Uterus (tissue), 4 donors: ENCODE results near the gene HLA-DQA1. TPM values are rescaled to one million over a fixed set of nuclear protein-coding genes. Genes with fewer than 3 reads are reported as not detected.

Experiments
- DNase-seq, 2 donors: peaks; one replicate each; pipeline ENCODE4 v3.0.0-alpha.2; 2019 to 2020
- H3K27ac ChIP-seq, 2 donors: fragments of 200-600 bp; sonication (generic); 1 replicate in 1 of 2; 2 replicates in 1 of 2; pipeline ENCODE4 v1.5.1; 2016 to 2018
- H3K27me3 ChIP-seq, 2 donors: fragments of 200-600 bp; sonication (generic); one replicate each; pipeline ENCODE4 v1.5.1; 2018 to 2019; ENCODE audit warnings: control low read depth in 1 of 2
- H3K36me3 ChIP-seq, 2 donors: fragments of 200-600 bp; sonication (generic); one replicate each; pipeline ENCODE4 v1.5.1; 2019; ENCODE audit warnings: control low read depth in 1 of 2
- H3K4me1 ChIP-seq, 2 donors: fragments of 200-600 bp; sonication (generic); one replicate each; pipeline ENCODE4 v1.5.1; 2018 to 2019; ENCODE audit warnings: control low read depth in 1 of 2
- H3K4me3 ChIP-seq, 2 donors: fragments of 200-600 bp; sonication (generic); 1 replicate in 1 of 2; 2 replicates in 1 of 2; pipeline ENCODE4 v1.5.1; 2018 to 2019; ENCODE audit warnings: mild to moderate bottlenecking in 1 of 2
- H3K9me3 ChIP-seq, 2 donors: fragments of 200-600 bp; sonication (generic); one replicate each; pipeline ENCODE4 v1.5.1; 2019; ENCODE audit warnings: control low read depth in 1 of 2
- CTCF ChIP-seq, 4 experiments: fragments of 200-600 bp in 2 of 4; fragments of 450-650 bp in 2 of 4; sonication (generic) in 2 of 4; IDR thresholded peaks; one replicate each; pipeline ENCODE4 v1.5.1; 2016 to 2019; ENCODE audit warnings: antibody characterized with exemption in 4 of 4, mild to moderate bottlenecking in 2 of 4, moderate library complexity in 1 of 4
- POLR2A ChIP-seq, 2 donors: fragments of 450-650 bp; IDR thresholded peaks; one replicate each; pipeline ENCODE4 v1.6.1; 2016; ENCODE audit warnings: antibody characterized with exemption in 2 of 2, mild to moderate bottlenecking in 1 of 2, moderate library complexity in 1 of 2
- intact Hi-C: fragments of 100-400 bp; cut with DNase I; formaldehyde crosslinking; loops from one replicate; pipeline ENCODE4 v1.15.1; 2023; ENCODE audit warnings: low total_unique reads
- total RNA-seq, 4 donors: library from RNA; depleted of rRNA in 3 of 4; stranded (reverse); fragments of >200 nt in 3 of 4; gene quantifications; one replicate each; pipeline versions ENCODE4 v1.1.0 to v1.2.4, GENCODE V29; 2014 to 2023
- donor health status: DM: yes; HTN: yes; CAD: no.

Gene HLA-DQA1
- total RNA-seq, 4 donors from 2014 or later, result 3.8 to 41.8 (median 22.7) TPM

GRCh38 chr6:32613475-32613874 is 23.7 kb upstream of the HLA-DQA1 start:
- Histone ChIP-seq H3K4me1 (no peaks in the 10 kb centered on the region), H3K36me3 (no peaks in the 10 kb centered on the region), H3K27me3 (no peaks in the 10 kb centered on the region), H3K4me3 (no peak overlapping the region), H3K9me3 (no peaks in the 10 kb centered on the region), H3K27ac (no peak overlapping the region)
- DNase-seq, result no peak
- intact Hi-C loops, result no loop called here
- TF ChIP-seq POLR2A (IDR thresholded peaks at IDR 0.05) (no peak), CTCF (IDR thresholded peaks at IDR 0.05) (no peak)

DNA sequence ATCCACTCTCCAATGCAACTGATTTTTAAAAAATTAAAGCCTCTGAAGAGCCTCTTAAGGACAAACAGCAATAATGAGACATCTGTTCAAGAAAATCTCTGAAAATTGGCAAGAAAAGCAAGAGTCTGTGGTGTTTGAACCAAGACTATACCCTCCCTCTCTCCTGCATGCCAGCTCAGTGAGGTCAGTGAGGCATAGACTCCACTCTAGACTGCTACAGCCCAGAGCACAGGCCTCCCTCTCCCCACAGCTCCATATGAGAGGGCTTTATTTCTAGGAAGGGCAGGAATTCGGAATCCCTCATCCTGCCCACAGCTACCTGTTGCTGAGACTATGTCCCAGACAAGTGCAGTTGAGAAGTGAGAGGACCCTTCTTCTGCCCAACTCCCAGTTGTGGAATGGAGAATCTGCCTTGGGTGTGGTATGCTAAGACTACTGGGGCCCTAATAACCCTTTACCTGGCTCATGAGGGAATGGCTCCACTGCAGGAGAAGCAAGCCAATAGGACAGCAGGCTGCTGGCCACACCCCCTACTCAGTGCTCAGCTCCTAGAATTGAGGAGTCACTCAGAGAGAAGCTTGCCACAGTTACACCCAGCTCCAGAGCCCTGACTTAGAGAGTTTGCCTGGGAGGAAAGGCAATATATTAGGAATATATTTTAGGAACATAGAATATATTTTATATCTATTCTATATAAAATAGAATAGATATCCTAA is 22.7 kb upstream of the HLA-DQA1 start:
- intact Hi-C loops, result no loop called here
- Histone ChIP-seq H3K4me1 (no peaks in the 10 kb centered on the region), H3K27me3 (no peaks in the 10 kb centered on the region), H3K36me3 (no peaks in the 10 kb centered on the region), H3K4me3 (no peak overlapping the region), H3K27ac (no peak overlapping the region), H3K9me3 (no peaks in the 10 kb centered on the region)
- DNase-seq, result no peak
- TF ChIP-seq POLR2A (IDR thresholded peaks at IDR 0.05) (no peak), CTCF (IDR thresholded peaks at IDR 0.05) (no peak)

- TF ChIP-seq POLR2A (IDR thresholded peaks at IDR 0.05), result no peak
- TF ChIP-seq CTCF (IDR thresholded peaks at IDR 0.05), result no peak
- no peak overlapping the region for H3K27ac ChIP-seq
- no peaks in the 10 kb centered on the region for H3K4me1 ChIP-seq
- H3K36me3 ChIP-seq, result no peaks in the 10 kb centered on the region
- intact Hi-C loops, result no loop called here
- no peaks in the 10 kb centered on the region for H3K9me3 ChIP-seq
- no peaks in the 10 kb centered on the region for H3K27me3 ChIP-seq
- no peak for DNase-seq
- H3K4me3 ChIP-seq, result no peak overlapping the region
These were observed 21.2 kb upstream of the HLA-DQA1 start for GRCh38 chr6:32615885-32616532.

GRCh38 chr6:32617751-32618150 is 19.5 kb upstream of the HLA-DQA1 start:
- Histone ChIP-seq H3K4me1 (no peaks in the 10 kb centered on the region), H3K9me3 (no peaks in the 10 kb centered on the region), H3K27me3 (no peaks in the 10 kb centered on the region), H3K4me3 (no peak overlapping the region), H3K36me3 (no peaks in the 10 kb centered on the region), H3K27ac (no peak overlapping the region)
- DNase-seq, result no peak
- TF ChIP-seq POLR2A (IDR thresholded peaks at IDR 0.05) (no peak), CTCF (IDR thresholded peaks at IDR 0.05) (no peak)
- intact Hi-C loops, result no loop called here

GRCh38 chr6:32621372-32621771 is 15.8 kb upstream of the HLA-DQA1 start:
- no peaks in the 10 kb centered on the region for H3K36me3 ChIP-seq
- intact Hi-C loops, result no loop called here
- no peak overlapping the region for H3K27ac ChIP-seq
- no peaks in the 10 kb centered on the region for H3K4me1 ChIP-seq
- DNase-seq, result no peak
- no peaks in the 10 kb centered on the region for H3K9me3 ChIP-seq
- no peaks in the 10 kb centered on the region for H3K27me3 ChIP-seq
- H3K4me3 ChIP-seq, result no peak overlapping the region
- TF ChIP-seq POLR2A (IDR thresholded peaks at IDR 0.05), result no peak
- no peak for TF ChIP-seq CTCF (IDR thresholded peaks at IDR 0.05)
